GM18951 (cell line): ENCODE results near the gene ADAMTS1.

ENCODE experiments used
- POLR2A ChIP-seq: IDR thresholded peaks from 4 replicates; pipeline ENCODE4 v1.6.1; 2011; ENCODE audit warnings: mild to moderate bottlenecking; ENCODE audit not compliant: insufficient read length, insufficient read depth; ENCODE audit errors: extremely low read depth
- in situ Hi-C: fragments of 300-500 bp; cut with MboI; formaldehyde crosslinking; loops from one replicate; pipeline ENCODE4 v1.12.0; 2022; ENCODE audit warnings: low sequenced_read_pairs, mixed read lengths, inconsistent platforms; ENCODE audit not compliant: unreplicated experiment

ADAMTS1 gene

GRCh38 chr21:26800970-26801431 lies 44.2 kb downstream of the ADAMTS1 start:
- no peak for TF ChIP-seq POLR2A

GRCh38 chr21:26800455-26800854 lies 44.8 kb downstream of the ADAMTS1 start:
- no peak for TF ChIP-seq POLR2A
- in situ Hi-C loops, result no loop called here

More at GRCh38 chr21:26800970-26801431, 44.2 kb downstream of the ADAMTS1 start:
- in situ Hi-C loops, result no loop called here

GRCh38 chr21:26800001-26800400 lies 45.2 kb downstream of the ADAMTS1 start:
- no peak for TF ChIP-seq POLR2A
- in situ Hi-C loops, result no loop called here

- no peak for TF ChIP-seq POLR2A
- in situ Hi-C loops, result no loop called here
Measured at GRCh38 chr21:26798856-26799751, 46.1 kb downstream of the ADAMTS1 start.

- TF ChIP-seq POLR2A, result no peak
- in situ Hi-C loops, result no loop called here
Measured at GRCh38 chr21:26797878-26798456, 47.2 kb downstream of the ADAMTS1 start.

GRCh38 chr21:26795866-26796329 lies 49.3 kb downstream of the ADAMTS1 start:
- in situ Hi-C loops, result no loop called here
- TF ChIP-seq POLR2A, result no peak

GRCh38 chr21:26795412-26795805 lies 49.8 kb downstream of the ADAMTS1 start:
- in situ Hi-C loops, result no loop called here
- no peak for TF ChIP-seq POLR2A

GRCh38 chr21:26794597-26795411 lies 50.4 kb downstream of the ADAMTS1 start:
- in situ Hi-C loops, result no loop called here
- TF ChIP-seq POLR2A, result no peak

GRCh38 chr21:26790296-26790695 lies 54.9 kb downstream of the ADAMTS1 start:
- in situ Hi-C loops, result no loop called here
- no peak for TF ChIP-seq POLR2A

GRCh38 chr21:26788790-26789189 lies 56.4 kb downstream of the ADAMTS1 start:
- TF ChIP-seq POLR2A, result no peak

More at GRCh38 chr21:26788790-26789189, 56.4 kb downstream of the ADAMTS1 start:
- in situ Hi-C loops, result no loop called here
